NCI-H345 treated with DMSO at 0.1 percent for 48 hours (cell line): ENCODE data around the gene TTC13.

Source experiments
- DNase-seq: peaks from one replicate; lab custom pipeline; 2025; ENCODE audit not compliant: unreplicated experiment; lab: John Stamatoyannopoulos, UW

TTC13 gene

DNA sequence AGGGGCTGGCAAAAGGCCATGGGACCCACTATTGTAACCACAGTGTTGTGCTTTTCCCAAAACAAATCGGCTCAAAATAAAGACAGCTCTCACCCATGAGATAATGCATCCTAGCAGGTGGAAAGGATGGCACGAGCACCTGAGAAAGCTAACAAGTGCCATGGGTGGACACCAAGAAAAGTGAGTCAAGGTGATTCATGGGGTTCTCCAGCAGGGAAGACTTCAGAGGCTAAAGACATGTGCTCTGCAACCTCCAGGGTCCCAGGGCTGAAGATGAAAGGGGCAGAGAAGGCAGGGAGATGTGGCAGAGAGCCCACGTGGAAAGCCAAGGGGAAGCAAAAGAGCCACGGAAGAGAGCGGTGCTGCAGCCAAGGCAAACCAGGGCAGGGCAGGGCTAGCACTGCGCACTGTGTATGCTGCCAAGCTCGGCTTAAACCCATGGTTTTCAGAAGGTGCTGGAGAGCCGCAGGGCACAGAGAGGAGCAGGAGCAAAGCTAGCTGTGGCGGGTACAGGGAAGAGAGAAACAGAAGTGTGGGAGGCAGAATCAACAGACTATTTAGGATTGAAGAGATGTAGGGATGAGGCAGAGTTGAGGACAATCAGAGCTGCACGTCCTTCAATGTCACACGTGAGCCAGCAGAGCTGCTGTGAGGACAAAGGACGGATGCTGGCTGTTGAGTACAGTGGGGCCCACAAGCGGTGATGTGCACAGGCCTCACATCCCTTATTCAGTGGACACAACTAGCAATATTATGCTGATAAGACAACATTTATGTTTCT is 68.5 kb downstream of the TTC13 start:
- DNase-seq, result no peak

DNA sequence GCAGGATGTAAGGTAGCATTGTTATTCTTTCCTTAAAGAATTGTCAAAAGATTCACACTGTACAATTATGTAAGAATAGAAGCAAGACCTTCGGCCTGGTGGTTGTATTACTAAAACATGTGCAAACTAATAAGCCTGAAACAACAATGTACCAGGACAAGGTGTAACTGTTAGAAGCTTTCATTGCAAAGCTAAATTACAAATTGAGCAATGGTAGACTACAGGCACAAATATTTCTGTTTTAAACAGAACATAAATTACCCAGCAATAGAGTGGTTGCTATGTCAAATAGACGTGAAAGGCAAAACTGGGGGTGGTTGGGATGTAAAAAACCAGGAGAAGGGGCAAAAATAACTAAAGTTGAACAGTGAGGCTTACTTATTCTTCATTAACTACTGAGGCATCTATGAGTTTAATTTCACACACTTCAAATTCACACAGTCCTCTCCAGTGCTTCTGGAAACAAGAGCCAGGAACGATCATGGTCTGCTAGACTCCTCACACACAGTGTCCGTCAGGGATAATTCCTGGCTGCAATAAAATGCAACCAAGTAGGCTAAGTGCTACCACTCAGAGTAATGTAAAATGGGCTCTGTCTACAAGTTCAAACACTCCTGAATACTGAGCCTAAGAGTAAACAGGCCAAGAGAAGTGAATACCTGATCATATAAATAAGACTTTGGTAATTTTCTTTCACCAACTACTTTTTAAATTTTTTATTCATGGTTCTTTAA is 71.0 kb downstream of the TTC13 start:
- no peak for DNase-seq

DNA sequence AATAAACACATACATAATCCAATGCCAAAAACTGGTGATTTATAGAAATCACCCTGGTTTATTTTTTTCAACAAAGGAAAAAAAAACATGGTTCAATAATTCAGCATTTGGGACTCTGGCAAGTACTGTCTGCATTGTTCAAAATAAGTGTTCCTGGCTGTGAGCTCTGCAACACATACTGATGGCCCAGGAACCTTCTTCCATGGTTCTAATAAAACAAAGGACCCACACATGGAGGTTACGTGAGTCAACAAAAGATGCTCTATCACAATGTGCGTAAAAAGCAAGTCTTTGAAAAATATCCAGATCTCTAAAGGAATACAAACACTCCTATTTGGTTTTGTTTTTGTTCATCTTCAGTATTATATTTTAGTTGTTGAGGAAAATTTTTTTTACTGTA is 72.4 kb downstream of the TTC13 start:
- no peak for DNase-seq

DNA sequence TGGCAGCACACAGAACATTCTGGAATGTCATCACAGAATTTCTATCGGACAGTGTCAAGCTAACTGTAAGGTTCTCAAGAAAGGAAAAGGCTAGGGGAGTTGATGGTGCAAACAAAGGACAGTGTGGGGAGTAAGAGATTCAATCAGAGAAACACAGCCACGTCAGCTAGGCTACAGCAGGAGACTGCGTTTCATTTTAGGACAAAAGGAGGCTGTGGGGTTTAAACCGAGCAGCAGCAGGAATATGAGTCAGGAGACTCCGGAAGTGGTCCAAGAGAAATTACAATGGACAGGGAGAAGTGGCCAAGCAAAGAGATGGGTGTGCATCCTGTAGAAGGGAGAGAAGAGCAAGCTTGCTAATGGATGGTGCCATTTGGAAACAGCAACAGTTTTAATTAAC is 72.9 kb downstream of the TTC13 start:
- no peak for DNase-seq

DNA sequence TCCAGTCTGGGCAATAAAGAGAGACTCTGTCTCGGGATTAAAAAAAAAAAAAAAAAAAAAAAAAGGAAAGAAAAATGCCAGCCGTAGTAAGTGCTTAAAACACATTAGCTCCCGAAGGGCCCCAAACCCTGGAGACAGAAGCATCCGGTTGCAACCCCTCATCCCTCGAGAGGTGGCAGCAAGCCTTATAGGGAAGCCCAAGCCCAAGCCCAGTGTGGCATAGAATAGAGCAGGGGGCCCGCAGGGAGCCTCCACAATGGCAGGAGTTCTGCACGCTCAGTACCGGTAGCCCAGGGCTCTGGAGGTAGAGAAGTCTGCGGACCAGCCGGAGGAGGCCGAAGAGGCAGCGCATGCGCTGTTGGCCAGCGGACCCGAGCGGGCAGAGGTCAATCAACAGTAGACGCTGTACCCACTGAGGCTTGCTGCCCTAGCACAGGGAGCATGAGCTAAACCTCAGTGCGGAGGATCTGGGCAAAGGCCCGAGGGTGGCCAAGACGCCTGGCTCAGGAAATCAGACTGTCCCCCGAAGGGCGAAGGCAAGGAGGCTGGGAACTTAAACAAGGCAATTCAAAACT is 76.2 kb downstream of the TTC13 start:
- no peak for DNase-seq

DNA sequence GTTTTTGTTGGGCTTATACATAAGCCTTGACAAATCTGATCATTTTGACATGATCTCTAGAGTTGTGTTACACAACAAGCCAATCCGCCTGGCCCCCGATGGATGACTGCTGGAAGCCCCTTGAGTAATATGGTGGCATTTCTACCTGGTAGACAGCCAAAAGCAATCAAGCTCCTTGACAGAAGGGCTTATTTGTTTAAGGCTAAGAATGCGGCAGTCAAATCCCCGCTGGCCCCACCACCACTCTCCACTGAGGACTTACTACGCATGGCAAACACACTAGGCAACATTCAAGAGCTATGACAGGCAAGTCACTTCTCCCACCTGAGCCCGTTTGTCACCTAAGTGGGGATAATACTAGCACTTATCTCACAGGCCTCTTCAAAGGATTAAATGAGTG is 77.0 kb downstream of the TTC13 start:
- no peak for DNase-seq

DNA sequence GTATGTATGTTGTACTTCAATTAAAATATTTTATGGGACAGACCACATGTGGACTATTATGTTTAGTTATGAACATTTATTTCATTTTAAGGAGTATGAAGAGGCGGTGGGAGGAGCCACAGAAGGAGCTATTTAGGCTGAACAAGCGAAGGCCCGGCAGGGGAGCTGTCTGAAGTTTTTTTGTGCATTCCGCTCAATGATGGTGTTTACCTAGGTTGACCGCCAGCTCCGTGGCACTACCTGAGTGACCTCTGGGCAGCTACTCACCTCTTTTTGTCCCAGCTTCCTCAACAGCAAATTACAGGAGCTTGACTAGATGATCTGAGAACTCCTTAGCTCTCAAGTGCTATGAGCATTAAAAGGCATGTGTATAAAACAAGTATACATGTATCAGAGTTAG is 77.7 kb downstream of the TTC13 start:
- DNase-seq, result no peak

DNA sequence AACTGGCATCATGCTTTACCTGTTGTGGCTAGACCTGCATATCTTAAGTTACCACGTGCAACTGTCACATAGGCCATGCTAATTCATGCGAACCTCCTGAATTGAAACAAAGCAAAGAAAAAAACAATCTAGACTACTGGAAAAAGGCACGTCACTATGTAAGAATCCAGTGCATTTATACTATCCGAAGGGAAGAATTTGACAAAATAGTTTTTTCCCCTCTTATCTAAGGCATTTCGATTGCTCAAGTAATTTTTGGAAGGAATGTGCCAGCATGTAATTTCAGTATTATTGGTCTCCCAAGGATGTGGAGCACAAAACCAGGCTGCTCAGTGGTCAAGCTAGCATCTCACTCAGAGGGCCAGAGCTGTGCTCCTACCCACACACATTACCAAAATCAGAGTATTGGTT is 78.8 kb downstream of the TTC13 start:
- no peak for DNase-seq

DNA sequence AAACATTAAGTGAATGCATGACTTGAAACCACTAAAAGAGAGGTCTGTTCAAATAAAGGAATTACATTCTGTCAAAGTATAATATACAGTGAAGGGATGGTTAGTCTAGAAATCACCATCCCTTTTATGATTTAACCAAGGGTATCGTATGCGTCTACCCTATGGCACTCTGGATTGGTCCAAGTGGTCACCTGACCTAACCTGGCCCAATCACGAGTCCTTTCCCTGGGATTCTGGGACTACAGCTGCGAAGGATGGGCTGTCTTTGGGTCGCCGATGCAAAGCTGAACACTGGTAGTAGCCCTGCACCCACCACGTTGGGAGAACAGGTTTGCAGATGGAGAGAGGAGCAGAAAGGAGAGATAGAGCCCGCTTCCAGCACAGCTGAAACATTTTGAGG is 79.9 kb downstream of the TTC13 start:
- no peak for DNase-seq

DNA sequence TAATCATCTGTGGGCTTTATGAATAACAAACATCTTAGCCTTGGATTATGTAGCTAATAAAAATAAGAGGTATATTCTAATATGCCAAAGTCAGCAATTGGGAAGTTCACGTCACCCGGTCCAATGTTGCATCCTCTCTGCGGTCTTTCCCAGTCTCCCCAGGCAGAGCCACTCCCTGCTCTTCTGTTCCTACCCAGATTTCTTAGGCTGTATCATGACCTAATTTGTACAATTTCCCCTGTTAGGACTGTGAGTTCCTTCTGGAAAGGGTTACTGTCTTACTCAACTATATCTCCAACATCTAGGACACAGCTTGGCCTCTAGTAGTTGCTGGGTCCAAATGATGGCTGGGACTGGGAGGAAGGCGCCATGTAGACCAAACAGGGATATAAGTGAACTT is 80.5 kb downstream of the TTC13 start:
- DNase-seq, result no peak

DNA sequence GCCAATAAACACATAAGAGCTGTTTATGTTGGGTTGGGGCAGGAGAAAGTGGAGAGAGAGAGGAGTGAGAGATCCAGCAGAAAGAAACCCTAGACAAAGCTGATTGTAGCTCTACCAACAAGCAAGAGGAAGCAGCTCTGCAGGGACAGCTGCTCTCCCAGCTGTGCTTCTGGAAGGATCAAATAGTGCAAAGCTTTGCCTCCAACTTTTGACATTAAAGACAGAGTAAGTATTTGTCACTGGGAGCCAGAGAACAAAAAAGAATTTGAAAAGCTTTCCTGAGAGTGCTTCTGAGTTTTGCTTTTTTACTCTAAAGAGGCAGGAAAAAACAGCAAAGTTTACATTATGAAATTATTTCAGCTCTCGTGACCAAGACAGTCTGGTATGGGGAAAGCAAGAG is 81.9 kb downstream of the TTC13 start:
- DNase-seq, result no peak

DNA sequence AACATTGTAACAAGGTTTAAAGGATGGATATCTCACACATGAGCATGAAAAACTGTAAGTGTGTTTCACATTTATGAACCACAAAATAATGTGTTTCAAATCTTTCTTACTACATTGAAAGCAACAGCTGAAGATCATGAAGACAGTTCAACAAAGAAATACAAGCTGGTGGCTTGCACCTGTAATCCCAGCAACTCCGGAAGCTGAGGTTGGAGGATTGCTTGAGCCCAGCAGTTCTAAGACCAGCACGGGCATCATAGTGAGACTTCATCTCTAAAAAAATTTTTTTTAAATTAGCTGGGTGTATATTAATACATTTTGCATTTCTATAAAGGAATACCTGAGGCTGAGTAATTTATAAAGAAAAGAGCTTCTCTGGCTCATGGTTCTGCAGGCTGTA is 83.2 kb downstream of the TTC13 start:
- no peak for DNase-seq

DNA sequence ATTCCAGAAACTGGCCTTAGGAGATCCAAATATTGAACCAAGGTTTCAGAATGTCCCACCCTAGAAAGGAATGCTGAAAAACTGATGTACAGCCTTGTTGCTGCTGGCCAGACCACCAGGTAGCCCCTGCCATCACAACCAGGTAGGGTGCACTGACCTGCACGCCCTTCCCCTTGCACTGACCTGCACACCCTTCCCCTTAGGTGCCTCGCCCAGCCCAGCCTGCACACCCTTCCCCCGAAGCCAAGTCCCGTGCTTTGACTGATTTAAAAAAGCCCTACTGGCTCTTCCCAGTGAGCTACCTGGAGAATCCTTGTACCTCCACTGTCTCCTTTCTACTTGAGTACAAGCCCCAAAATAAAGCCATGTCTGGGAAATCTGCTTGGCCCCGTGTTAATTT is 84.0 kb downstream of the TTC13 start:
- no peak for DNase-seq

DNA sequence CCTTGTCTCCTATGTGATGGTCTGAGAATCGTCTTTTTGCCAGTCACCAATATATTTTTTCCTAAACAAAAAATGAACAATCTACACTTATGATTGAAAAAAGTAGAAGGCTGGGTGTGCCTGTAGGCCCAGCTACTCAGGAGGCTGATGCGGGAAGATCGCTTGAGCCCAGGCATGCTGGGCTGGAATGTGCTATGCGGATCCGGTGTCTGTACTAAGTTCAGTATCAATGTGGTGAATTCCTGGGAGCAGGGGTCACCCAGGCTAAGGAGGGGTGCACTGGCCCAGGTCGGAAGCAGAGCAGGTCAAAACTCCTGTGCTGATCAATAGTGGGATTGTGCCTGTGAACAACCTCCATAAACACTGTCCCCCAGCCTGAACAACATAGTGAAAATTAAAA is 84.6 kb downstream of the TTC13 start:
- no peak for DNase-seq

DNA sequence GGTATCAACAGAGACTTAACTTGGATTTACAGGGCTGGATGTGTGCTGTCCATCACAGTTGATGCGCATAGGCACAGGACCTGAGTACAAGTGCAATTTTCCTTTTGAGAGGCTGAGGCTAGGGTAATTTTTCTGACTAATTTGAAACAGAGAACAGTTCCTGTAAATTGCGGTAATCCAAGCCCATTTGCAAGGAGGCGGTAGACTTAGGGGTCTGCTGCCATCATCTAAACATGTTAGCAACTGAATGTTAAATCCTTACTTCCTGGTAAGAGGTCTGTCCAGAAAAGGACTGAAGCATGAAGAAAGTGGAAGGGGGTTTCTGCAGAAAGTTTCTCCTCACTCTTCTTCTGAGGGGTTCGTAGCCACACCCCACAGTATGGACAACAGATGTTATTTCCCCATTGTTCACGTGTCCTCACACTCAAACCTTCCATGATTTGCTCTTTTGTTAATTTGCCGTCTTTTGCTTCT is 86.6 kb downstream of the TTC13 start:
- DNase-seq, result no peak

DNA sequence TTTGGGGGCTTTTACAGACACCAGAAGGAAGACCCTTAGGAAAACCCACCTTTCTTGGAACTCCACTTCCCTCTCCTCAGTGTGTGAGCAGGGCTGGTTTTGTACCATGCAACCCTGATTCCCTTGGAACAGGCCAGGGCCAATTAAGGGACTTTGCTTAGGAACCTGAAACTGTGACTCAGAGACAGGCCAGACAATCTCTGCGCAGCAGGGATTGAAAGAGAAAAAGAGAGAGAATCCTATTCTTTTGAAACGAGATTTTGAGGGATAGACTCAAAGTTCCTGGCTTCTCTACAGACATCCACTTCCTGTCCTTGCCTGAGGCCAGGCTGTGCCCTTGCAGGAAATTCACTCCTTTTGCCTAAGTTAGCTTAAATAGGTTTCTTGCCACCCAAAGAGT is 87.2 kb downstream of the TTC13 start:
- no peak for DNase-seq

DNA sequence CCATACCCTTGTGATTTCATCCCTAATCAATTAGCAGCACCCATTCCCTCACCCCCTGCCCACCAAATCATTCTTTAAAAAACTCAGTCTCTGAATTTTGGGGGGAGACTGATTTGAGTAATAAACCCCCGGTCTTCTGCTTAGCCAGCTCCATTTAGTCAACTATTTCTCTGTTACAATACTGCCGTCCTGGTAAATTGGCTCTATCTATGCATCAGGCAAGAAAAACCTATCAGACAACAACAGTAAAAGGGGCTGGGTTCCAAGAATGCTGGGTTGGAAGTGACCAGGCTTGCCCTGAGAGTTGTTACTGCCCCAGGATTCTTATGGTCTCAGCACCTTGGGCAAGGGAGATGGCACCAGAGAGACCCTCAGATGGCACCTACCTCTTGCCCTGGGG is 94.0 kb downstream of the TTC13 start:
- DNase-seq, result no peak

DNA sequence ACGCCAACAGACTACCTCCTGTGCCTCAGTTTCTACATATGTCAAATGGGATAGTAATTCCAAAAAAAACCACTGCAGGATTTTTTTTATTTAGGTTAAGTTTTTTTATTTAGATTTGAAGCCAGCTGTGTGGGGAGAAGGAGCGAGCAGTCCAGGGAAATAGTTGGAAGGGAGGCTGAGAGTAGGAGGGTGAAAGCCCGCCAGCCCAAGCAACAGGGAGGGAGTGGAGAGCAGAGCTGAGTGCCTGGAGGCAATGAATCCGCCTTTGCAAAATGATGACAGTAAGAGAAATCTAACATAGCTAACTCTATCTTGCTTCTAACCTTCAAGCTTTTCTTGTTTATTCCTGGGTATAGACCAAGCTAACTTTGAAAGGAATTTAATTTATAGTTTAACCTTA is 94.7 kb downstream of the TTC13 start:
- DNase-seq, result no peak

DNA sequence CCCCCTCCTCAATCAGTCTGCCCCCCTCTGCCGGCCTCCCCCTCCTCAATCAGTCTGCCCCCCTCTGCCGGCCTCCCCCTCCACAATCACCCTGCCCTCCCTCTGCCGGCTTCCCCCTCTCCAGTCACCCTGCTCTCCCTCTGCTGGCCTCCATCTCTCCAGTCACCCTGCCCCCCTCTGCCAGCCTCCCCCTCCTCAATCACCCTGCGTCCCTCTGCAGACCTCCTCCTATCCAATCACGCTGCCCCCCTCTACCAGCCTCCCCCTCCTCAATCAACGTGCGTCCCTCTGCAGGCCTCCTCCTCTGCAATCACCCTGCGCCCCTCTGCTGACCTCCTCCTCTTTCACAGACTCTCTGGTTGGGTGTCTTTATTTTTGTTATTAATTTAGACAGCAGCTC is 98.9 kb downstream of the TTC13 start:
- DNase-seq, result no peak

DNA sequence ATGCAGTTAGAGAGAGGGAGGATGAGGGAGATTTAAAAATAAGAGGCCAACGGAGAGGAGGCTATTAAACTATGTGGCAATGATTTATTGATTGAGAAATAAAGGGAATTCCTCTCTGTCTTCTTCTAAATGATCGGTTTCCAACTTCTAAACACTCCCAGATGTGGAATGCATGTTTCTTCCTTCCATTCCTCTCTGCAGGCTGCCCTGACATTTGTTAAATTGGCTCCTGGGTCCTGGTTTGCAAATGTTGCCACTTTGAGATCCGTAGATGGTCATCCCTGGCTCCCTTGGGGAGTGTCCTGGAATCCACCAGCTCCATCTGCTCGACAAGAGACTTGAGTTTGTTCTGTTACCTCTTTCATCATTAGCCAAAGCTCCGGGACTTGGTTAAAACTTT is 100.1 kb downstream of the TTC13 start:
- no peak for DNase-seq

DNA sequence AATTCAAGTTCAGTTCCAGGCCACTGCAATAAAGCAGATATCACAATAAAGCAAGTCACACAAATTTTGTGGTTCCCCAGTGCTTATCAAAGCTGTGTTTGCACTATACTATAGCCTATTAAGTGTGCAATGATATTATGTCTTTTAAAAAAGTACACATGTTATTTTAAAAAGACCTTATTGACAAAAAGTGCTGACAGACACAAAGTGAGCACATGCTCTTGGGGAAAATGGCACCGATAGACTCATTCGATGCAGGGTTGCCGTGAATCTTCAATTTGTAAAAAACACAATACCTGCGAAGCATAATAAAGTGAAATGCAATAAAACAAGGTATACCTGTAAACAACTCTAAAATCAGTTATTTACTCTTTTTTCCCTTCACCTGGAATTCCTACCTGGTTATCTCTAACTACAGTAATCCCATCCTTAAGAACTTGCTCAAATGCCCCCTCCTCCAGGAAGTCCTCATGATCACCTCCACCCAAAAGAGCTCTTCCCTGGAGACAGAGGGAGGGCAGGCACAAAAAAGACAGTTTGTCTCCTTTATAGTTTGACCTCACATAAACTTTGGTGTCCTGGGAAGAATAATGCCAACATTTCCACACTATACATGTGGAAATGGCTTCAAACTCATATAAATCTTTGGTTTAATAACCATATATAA is 100.6 kb downstream of the TTC13 start:
- DNase-seq, result no peak
